Tibial artery (tissue), 4 donors: ENCODE results near the gene ST3GAL6.

ENCODE experiments used
- DNase-seq, 2 donors: peaks; one replicate each; pipeline ENCODE4 v3.0.0-alpha.2; 2019
- H3K27ac ChIP-seq, 2 donors: fragments of 200-600 bp; sonication (generic) in 1 of 2; 1 replicate in 1 of 2; 2 replicates in 1 of 2; pipeline ENCODE4 v1.5.1; 2018 to 2019; ENCODE audit warnings: mild to moderate bottlenecking in 1 of 2
- H3K27me3 ChIP-seq, 2 donors: fragments of 200-600 bp; sonication (generic) in 1 of 2; one replicate each; pipeline versions ENCODE4 v1.5.1 to v1.6.0; 2016 to 2019
- H3K36me3 ChIP-seq, 3 donors: fragments of 200-600 bp; sonication (generic) in 2 of 3; one replicate each; pipeline ENCODE4 v1.5.1; 2016 to 2019; ENCODE audit warnings: mild to moderate bottlenecking in 2 of 3
- H3K4me1 ChIP-seq, 4 donors: fragments of 200-600 bp; sonication (generic) in 2 of 4; 1 replicate in 3 of 4; 2 replicates in 1 of 4; pipeline ENCODE4 v1.5.1; 2016 to 2019
- H3K4me3 ChIP-seq, 2 donors: fragments of 200-600 bp; sonication (generic) in 1 of 2; 1 replicate in 1 of 2; 2 replicates in 1 of 2; pipeline ENCODE4 v1.5.1; 2018 to 2019; ENCODE audit warnings: mild to moderate bottlenecking in 2 of 2
- H3K9me3 ChIP-seq, 3 donors: fragments of 200-600 bp; sonication (generic) in 1 of 3; one replicate each; pipeline ENCODE4 v1.5.1; 2016 to 2019
- CTCF ChIP-seq, 2 experiments: fragments of 200-600 bp in 1 of 2; fragments of 450-650 bp in 1 of 2; IDR thresholded peaks; one replicate each; pipeline ENCODE4 v1.5.1; 2017 to 2019; ENCODE audit warnings: antibody characterized with exemption in 2 of 2, mild to moderate bottlenecking in 1 of 2, moderate library complexity in 1 of 2
- intact Hi-C: fragments of 100-400 bp; cut with DNase I; formaldehyde crosslinking; loops from one replicate; pipeline ENCODE4 v1.15.0; 2023; ENCODE audit warnings: low total_unique reads

Gene ST3GAL6

GRCh38 chr3:98740324-98740723 lies 22.8 kb upstream of the ST3GAL6 start:
- no peak for TF ChIP-seq CTCF (IDR thresholded peaks at IDR 0.05)
- Histone ChIP-seq H3K36me3 (no peaks in the 10 kb centered on the region), H3K4me3 (no peak overlapping the region), H3K4me1 (peaks cover 0 to 8% (median 3%) of the 10 kb centered on the region in 4 donors), H3K9me3 (no peaks in the 10 kb centered on the region), H3K27ac (no peak overlapping the region), H3K27me3 (no peaks in the 10 kb centered on the region)
- DNase-seq, result no peak
- intact Hi-C loops, result no loop called here

- peaks cover 0 to 8% (median 3%) of the 10 kb centered on the region in 4 donors for H3K4me1 ChIP-seq
Observed at GRCh38 chr3:98741121-98741716, 21.9 kb upstream of the ST3GAL6 start.

GRCh38 chr3:98743071-98743470 lies 20.1 kb upstream of the ST3GAL6 start:
- Histone ChIP-seq H3K27ac (no peak overlapping the region), H3K36me3 (no peaks in the 10 kb centered on the region), H3K4me3 (no peak overlapping the region), H3K4me1 (peaks cover 0 to 20% (median 0%) of the 10 kb centered on the region in 4 donors), H3K27me3 (no peaks in the 10 kb centered on the region), H3K9me3 (no peaks in the 10 kb centered on the region)
- TF ChIP-seq CTCF (IDR thresholded peaks at IDR 0.05), result no peak
- DNase-seq, result no peak
- intact Hi-C loops, result no loop called here

More at GRCh38 chr3:98741121-98741716, 21.9 kb upstream of the ST3GAL6 start:
- TF ChIP-seq CTCF (IDR thresholded peaks at IDR 0.05), result no peak
- intact Hi-C loops, result no loop called here
- Histone ChIP-seq H3K27ac (no peak overlapping the region), H3K36me3 (no peaks in the 10 kb centered on the region), H3K4me3 (no peak overlapping the region), H3K27me3 (no peaks in the 10 kb centered on the region), H3K9me3 (no peaks in the 10 kb centered on the region)
- DNase-seq, result no peak

GRCh38 chr3:98744283-98744682 lies 18.9 kb upstream of the ST3GAL6 start:
- no peak overlapping the region for H3K27ac ChIP-seq
- intact Hi-C loops, result no loop called here
- no peak for DNase-seq
- H3K4me3 ChIP-seq, result no peak overlapping the region
- H3K36me3 ChIP-seq, result no peaks in the 10 kb centered on the region
- no peaks in the 10 kb centered on the region for H3K9me3 ChIP-seq
- TF ChIP-seq CTCF (IDR thresholded peaks at IDR 0.05), result no peak
- H3K27me3 ChIP-seq, result no peaks in the 10 kb centered on the region
- peaks cover 0 to 25% (median 0%) of the 10 kb centered on the region in 4 donors for H3K4me1 ChIP-seq

- Histone ChIP-seq H3K4me3 (no peak overlapping the region), H3K27me3 (no peaks in the 10 kb centered on the region), H3K36me3 (no peaks in the 10 kb centered on the region), H3K27ac (no peak overlapping the region), H3K9me3 (no peaks in the 10 kb centered on the region), H3K4me1 (peaks cover 0 to 37% (median 2%) of the 10 kb centered on the region in 4 donors)
- TF ChIP-seq CTCF (IDR thresholded peaks at IDR 0.05), result no peak
- DNase-seq, result no peak
- intact Hi-C loops, result no loop called here
Observed at GRCh38 chr3:98745718-98746117, 17.4 kb upstream of the ST3GAL6 start.

- H3K36me3 ChIP-seq, result no peaks in the 10 kb centered on the region
- no peak for DNase-seq
- intact Hi-C loops, result no loop called here
- no peaks in the 10 kb centered on the region for H3K9me3 ChIP-seq
- H3K4me3 ChIP-seq, result no peak overlapping the region
- H3K27me3 ChIP-seq, result no peaks in the 10 kb centered on the region
- peaks cover 0 to 41% (median 3%) of the 10 kb centered on the region in 4 donors for H3K4me1 ChIP-seq
- no peak overlapping the region for H3K27ac ChIP-seq
- no peak for TF ChIP-seq CTCF (IDR thresholded peaks at IDR 0.05)
Observed at GRCh38 chr3:98746122-98746521, 17.0 kb upstream of the ST3GAL6 start.
